Esophagus (tissue), 2 donors: Measurements from ENCODE around the gene IQGAP1. TPM values are rescaled to one million over a fixed set of nuclear protein-coding genes. Genes with fewer than 3 reads are reported as not detected.
"Not testable (repeated sequence)": the region's sequence is repeated elsewhere in the genome, so short reads cannot be mapped to it uniquely, and the experiment has no call there.

Experiments used
- H3K27ac ChIP-seq, 2 donors: one replicate each; pipeline ENCODE4 v1.5.1; 2013; ENCODE audit warnings: low read depth in 2 of 2, mild to moderate bottlenecking in 2 of 2, inconsistent platforms in 1 of 2, low read length in 1 of 2, moderate library complexity in 1 of 2
- H3K27me3 ChIP-seq, 2 donors: one replicate each; pipeline ENCODE4 v1.6.1; 2013; ENCODE audit warnings: low read length in 2 of 2, control low read depth in 1 of 2, mild to moderate bottlenecking in 1 of 2; ENCODE audit not compliant: insufficient read depth in 2 of 2, control insufficient read depth in 1 of 2
- H3K36me3 ChIP-seq, 2 donors: one replicate each; pipeline ENCODE4 v1.6.1; 2013; ENCODE audit warnings: low read length in 1 of 2; ENCODE audit not compliant: control insufficient read depth in 2 of 2, insufficient read depth in 2 of 2
- H3K4me1 ChIP-seq, 2 donors: one replicate each; pipeline ENCODE4 v1.6.1; 2013; ENCODE audit warnings: low read length in 1 of 2; ENCODE audit not compliant: control insufficient read depth in 2 of 2, insufficient read depth in 2 of 2
- H3K4me3 ChIP-seq, 2 donors: one replicate each; pipeline ENCODE4 v1.5.1; 2013; ENCODE audit warnings: low read length in 2 of 2, mild to moderate bottlenecking in 2 of 2, low read depth in 1 of 2, moderate library complexity in 1 of 2
- H3K9me3 ChIP-seq, 2 donors: one replicate each; pipeline ENCODE4 v1.6.1; 2013; ENCODE audit warnings: mild to moderate bottlenecking in 2 of 2, low read depth in 1 of 2, low read length in 1 of 2, moderate library complexity in 1 of 2; ENCODE audit not compliant: control insufficient read depth in 2 of 2, insufficient read depth in 1 of 2
- WGBS, 2 donors: extraction: QIAGEN DNeasy Blood & Tissue Kit; methylation state at CpG; one replicate each; pipeline ENCODE4 v1.1.7; 2013; 5-methylcytosine and 5-hydroxymethylcytosine counted together
- polyA plus RNA-seq, 2 donors: library from polyadenylated mRNA; stranded (reverse); fragments of 200-250 nt; gene quantifications; one replicate each; pipeline ENCODE4 v1.2.3, GENCODE V29; 2013
- donor health status: healthy with polysubstance abuse.
- donor health status: Bipolar disorder and iron deficiency.

IQGAP1 gene
- polyA plus RNA-seq, 2 donors, result 68.4 to 106 TPM

GRCh38 chr15:90402767-90403166 is 14.7 kb downstream of the IQGAP1 start:
- Histone ChIP-seq H3K27me3 (no peaks in the 10 kb centered on the region), H3K9me3 (no peaks in the 10 kb centered on the region), H3K27ac (peak overlapping the region; percentile 49 to 82), H3K4me3 (no peak overlapping the region), H3K4me1 (peaks cover 0 to 5% of the 10 kb centered on the region in 2 donors), H3K36me3 (no peaks in the 10 kb centered on the region)
- WGBS, 2 donors, result 38 to 61% methylated on average over 3 of the region's 3 CpGs

GRCh38 chr15:90405055-90405607 is 17.1 kb downstream of the IQGAP1 start:
- Histone ChIP-seq H3K27me3 (no peaks in the 10 kb centered on the region), H3K4me1 (peaks cover 0 to 5% of the 10 kb centered on the region in 2 donors), H3K36me3 (no peaks in the 10 kb centered on the region), H3K4me3 (no peak overlapping the region), H3K27ac (no peak overlapping the region), H3K9me3 (no peaks in the 10 kb centered on the region)
- WGBS, 2 donors, result 43 to 45% methylated on average over 3 of the region's 3 CpGs

GRCh38 chr15:90407336-90407735 is 19.3 kb downstream of the IQGAP1 start:
- Histone ChIP-seq H3K4me3 (no peak overlapping the region), H3K9me3 (no peaks in the 10 kb centered on the region), H3K36me3 (no peaks in the 10 kb centered on the region), H3K4me1 (peaks cover 0 to 5% of the 10 kb centered on the region in 2 donors), H3K27ac (no peak overlapping the region), H3K27me3 (no peaks in the 10 kb centered on the region)
- WGBS, 2 donors, result 29 to 42% methylated on average over 3 of the region's 3 CpGs

GRCh38 chr15:90407871-90408317 is 19.9 kb downstream of the IQGAP1 start:
- no peaks in the 10 kb centered on the region for H3K9me3 ChIP-seq
- H3K36me3 ChIP-seq, result no peaks in the 10 kb centered on the region
- peak overlapping the region in 1 of 2 donors; percentile 40 for H3K27ac ChIP-seq
- no peak overlapping the region for H3K4me3 ChIP-seq
- peaks cover 0 to 4% of the 10 kb centered on the region in 2 donors for H3K4me1 ChIP-seq
- no peaks in the 10 kb centered on the region for H3K27me3 ChIP-seq
- 41 to 45% methylated on average over 2 of the region's 2 CpGs for WGBS, 2 donors

- Histone ChIP-seq H3K4me3 (no peak overlapping the region), H3K9me3 (no peaks in the 10 kb centered on the region), H3K36me3 (no peaks in the 10 kb centered on the region), H3K27ac (no peak overlapping the region), H3K4me1 (peaks cover 0 to 2% of the 10 kb centered on the region in 2 donors), H3K27me3 (no peaks in the 10 kb centered on the region)
- 88 to 90% methylated on average over 3 of the region's 3 CpGs for WGBS, 2 donors
Measured at GRCh38 chr15:90408657-90409056, 20.6 kb downstream of the IQGAP1 start.

- WGBS, 2 donors, result 93 to 95% methylated on average over 3 of the region's 3 CpGs
- H3K27me3 ChIP-seq, H3K4me3 ChIP-seq, H3K36me3 ChIP-seq, H3K9me3 ChIP-seq, H3K4me1 ChIP-seq, H3K27ac ChIP-seq: not testable (repeated sequence)
Measured at GRCh38 chr15:90409587-90409986, 21.5 kb downstream of the IQGAP1 start.

- not testable (repeated sequence) for H3K4me1 ChIP-seq, H3K9me3 ChIP-seq, H3K4me3 ChIP-seq, H3K27ac ChIP-seq, H3K36me3 ChIP-seq, H3K27me3 ChIP-seq
- WGBS, 2 donors, result 97% methylated on average over 4 of the region's 4 CpGs
Measured at GRCh38 chr15:90410316-90410715, 22.3 kb downstream of the IQGAP1 start.

- H3K27ac ChIP-seq, result no peak overlapping the region
- 88 to 96% methylated on average over 2 of the region's 2 CpGs for whole genome bisulfite sequencing, 2 donors
- no peaks in the 10 kb centered on the region for H3K27me3 ChIP-seq
- no peak overlapping the region for H3K4me3 ChIP-seq
- peaks cover 0 to 6% of the 10 kb centered on the region in 2 donors for H3K4me1 ChIP-seq
- no peaks in the 10 kb centered on the region for H3K36me3 ChIP-seq
- H3K9me3 ChIP-seq, result no peaks in the 10 kb centered on the region
Measured at GRCh38 chr15:90411176-90411575, 23.1 kb downstream of the IQGAP1 start.

GRCh38 chr15:90412356-90413194 is 24.5 kb downstream of the IQGAP1 start:
- 45 to 47% methylated on average over 3 of the region's 3 CpGs for WGBS, 2 donors
- no peaks in the 10 kb centered on the region for H3K36me3 ChIP-seq
- peaks cover 0 to 6% of the 10 kb centered on the region in 2 donors for H3K4me1 ChIP-seq
- H3K4me3 ChIP-seq, result no peak overlapping the region
- peak overlapping the region; percentile 39 to 52 for H3K27ac ChIP-seq
- no peaks in the 10 kb centered on the region for H3K9me3 ChIP-seq
- no peaks in the 10 kb centered on the region for H3K27me3 ChIP-seq
